ENCODE measurements around the gene ATG9A. TPM values are rescaled to one million over a fixed set of nuclear protein-coding genes. Genes with fewer than 3 reads are reported as not detected.

ATG9A gene
- total RNA-seq, 4 donors from 2014 or later = 21.5 to 53.5 (median 45.9) TPM

DNA sequence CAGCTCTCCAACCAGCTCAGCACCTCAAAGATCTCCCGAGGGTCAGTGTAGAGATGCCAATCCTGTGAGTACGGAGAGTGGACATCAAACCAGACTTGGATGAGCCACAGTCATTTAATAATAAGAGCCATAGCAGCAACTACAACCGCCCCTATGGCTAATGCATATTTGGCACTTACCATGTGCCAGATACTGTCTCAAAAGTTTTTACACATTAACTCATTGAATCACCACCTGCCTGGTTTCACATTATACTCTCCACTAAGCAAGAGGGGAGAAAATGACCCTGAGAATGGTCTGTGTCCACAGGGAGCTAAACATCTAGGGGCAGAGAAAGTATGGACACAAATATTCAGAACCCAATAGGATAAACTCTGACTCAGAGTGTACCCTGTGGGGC is 55.3 kb downstream of the ATG9A start:
- no peaks in the 10 kb centered on the region for H3K9me3 ChIP-seq
- intact Hi-C loops (cut with DNase I; ENCODE audit: low total_unique reads) = no loop called here
- no peaks in the 10 kb centered on the region for H3K36me3 ChIP-seq
- no peaks in the 10 kb centered on the region for H3K27me3 ChIP-seq
- no peak overlapping the region for H3K27ac ChIP-seq
- no peak overlapping the region for H3K4me3 ChIP-seq
- TF ChIP-seq, protein P1, sequence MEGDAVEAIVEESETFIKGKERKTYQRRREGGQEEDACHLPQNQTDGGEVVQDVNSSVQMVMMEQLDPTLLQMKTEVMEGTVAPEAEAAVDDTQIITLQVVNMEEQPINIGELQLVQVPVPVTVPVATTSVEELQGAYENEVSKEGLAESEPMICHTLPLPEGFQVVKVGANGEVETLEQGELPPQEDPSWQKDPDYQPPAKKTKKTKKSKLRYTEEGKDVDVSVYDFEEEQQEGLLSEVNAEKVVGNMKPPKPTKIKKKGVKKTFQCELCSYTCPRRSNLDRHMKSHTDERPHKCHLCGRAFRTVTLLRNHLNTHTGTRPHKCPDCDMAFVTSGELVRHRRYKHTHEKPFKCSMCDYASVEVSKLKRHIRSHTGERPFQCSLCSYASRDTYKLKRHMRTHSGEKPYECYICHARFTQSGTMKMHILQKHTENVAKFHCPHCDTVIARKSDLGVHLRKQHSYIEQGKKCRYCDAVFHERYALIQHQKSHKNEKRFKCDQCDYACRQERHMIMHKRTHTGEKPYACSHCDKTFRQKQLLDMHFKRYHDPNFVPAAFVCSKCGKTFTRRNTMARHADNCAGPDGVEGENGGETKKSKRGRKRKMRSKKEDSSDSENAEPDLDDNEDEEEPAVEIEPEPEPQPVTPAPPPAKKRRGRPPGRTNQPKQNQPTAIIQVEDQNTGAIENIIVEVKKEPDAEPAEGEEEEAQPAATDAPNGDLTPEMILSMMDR (IDR thresholded peaks at IDR 0.05) = no peak
- TF ChIP-seq POLR2A (IDR thresholded peaks at IDR 0.05) = no peak
- H3K4me1 ChIP-seq = peaks cover 0 to 5% of the 10 kb centered on the region in 2 donors
- DNase-seq = no peak

DNA sequence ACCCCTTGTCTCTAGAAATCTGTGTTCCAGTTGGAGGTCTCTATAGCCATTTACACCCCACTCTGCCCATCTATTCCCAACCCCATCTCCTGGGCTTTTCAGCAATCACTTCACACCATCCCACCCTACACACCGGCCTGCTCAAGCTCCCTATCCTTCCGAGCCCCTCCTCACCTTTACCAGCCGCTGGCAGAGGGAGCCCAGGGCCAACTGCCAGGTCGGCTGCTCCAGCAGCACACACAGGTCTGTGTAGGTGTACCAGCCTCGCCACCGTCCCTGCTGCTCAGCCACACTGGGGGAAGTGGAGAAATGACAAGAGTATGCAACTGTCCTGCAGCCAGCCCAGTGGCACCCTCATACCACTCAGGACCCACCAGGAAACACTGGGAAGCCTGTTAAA is 56.3 kb downstream of the ATG9A start:
- H3K36me3 ChIP-seq = no peaks in the 10 kb centered on the region
- no peak overlapping the region for H3K4me3 ChIP-seq
- TF ChIP-seq, protein P1 (IDR thresholded peaks at IDR 0.05) = no peak
- no peak for TF ChIP-seq POLR2A (IDR thresholded peaks at IDR 0.05)
- no peak for DNase-seq
- intact Hi-C loops (cut with DNase I; ENCODE audit: low total_unique reads) = no loop called here
- no peaks in the 10 kb centered on the region for H3K9me3 ChIP-seq
- H3K4me1 ChIP-seq = no peaks in the 10 kb centered on the region
- no peaks in the 10 kb centered on the region for H3K27me3 ChIP-seq
- no peak overlapping the region for H3K27ac ChIP-seq

DNA sequence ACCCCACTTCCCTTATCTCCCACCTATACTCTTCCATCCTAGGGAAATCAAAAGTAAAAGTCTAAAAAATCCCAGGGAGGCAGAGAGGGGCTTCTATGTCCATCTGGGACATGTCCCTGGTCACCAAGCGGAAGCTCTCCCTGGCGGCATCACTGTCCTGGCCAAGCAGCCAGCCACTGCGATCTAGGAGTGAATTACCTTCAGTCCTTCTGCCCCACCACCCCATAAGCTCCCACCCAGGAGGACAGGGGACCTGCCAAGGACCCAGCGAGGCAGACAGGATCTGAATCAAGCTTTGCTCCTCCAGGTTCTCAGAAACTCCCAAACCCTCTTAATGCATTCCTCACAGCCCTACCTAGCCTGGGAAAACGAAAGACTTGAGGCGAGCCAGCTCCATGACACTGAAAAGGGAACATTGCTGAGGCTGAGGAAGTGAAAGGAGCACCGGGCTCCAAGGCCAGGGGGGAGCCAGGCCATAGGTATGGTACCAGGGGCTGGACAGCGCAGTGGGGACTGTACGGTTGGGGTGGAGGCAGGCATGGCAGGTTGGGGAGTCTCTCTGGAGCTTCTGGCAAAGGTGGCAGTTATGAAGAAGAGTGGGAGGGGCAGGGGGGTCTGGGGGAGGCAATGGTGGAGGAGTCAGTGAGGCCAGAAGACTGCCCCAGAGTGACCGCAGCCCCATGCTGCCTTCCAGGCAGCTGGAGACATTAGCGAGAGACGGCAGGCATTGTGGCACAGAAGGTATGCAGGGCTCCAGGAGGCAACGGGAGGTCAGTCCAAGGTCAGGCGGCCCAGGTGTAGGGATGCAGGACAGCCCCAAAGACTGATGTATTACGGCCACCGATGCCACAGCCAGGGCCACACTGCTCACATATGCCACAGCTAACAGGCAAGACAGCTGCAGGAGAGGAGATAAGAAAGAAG is 56.9 kb downstream of the ATG9A start:
- no peaks in the 10 kb centered on the region for H3K9me3 ChIP-seq
- no peaks in the 10 kb centered on the region for H3K27me3 ChIP-seq
- H3K4me1 ChIP-seq = no peaks in the 10 kb centered on the region
- H3K27ac ChIP-seq = peak overlapping the region in 1 of 2 donors; percentile 72
- no peak overlapping the region for H3K4me3 ChIP-seq
- intact Hi-C loops (cut with DNase I; ENCODE audit: low total_unique reads) = no loop called here
- H3K36me3 ChIP-seq = no peaks in the 10 kb centered on the region
- no peak for DNase-seq
- TF ChIP-seq, protein P1 (IDR thresholded peaks at IDR 0.05) = no peak
- TF ChIP-seq POLR2A (IDR thresholded peaks at IDR 0.05) = no peak

DNA sequence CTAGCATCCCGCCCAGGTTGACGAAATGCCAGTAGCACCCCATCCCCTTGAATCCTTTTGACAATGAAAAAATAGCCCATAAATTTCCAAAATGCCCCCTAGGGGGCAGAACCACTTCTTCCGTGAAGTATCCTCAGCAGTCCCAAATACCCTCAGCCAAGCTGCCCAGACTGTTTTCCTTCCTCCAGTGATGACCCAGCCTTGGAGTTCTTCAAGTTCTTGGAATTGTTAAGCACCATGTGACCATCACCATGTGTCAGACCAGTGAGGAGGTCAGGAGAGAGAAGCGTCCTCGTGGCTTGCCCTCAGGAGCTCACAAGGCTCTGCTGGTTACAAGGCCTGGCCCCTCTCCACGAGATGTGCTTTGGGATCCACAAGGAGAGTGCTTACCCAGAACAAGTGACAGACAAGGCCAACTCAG is 58.2 kb downstream of the ATG9A start:
- H3K9me3 ChIP-seq = no peaks in the 10 kb centered on the region
- no peaks in the 10 kb centered on the region for H3K4me1 ChIP-seq
- H3K4me3 ChIP-seq = no peak overlapping the region
- DNase-seq = peak; percentile 46 to 62
- intact Hi-C loops (cut with DNase I; ENCODE audit: low total_unique reads) = no loop called here
- TF ChIP-seq, protein P1 (IDR thresholded peaks at IDR 0.05) = peak; percentile 43 to 61 (median 50)
- TF ChIP-seq POLR2A (IDR thresholded peaks at IDR 0.05) = no peak
- H3K36me3 ChIP-seq = no peaks in the 10 kb centered on the region
- H3K27ac ChIP-seq = peak overlapping the region; percentile 56 to 72
- H3K27me3 ChIP-seq = no peaks in the 10 kb centered on the region

DNA sequence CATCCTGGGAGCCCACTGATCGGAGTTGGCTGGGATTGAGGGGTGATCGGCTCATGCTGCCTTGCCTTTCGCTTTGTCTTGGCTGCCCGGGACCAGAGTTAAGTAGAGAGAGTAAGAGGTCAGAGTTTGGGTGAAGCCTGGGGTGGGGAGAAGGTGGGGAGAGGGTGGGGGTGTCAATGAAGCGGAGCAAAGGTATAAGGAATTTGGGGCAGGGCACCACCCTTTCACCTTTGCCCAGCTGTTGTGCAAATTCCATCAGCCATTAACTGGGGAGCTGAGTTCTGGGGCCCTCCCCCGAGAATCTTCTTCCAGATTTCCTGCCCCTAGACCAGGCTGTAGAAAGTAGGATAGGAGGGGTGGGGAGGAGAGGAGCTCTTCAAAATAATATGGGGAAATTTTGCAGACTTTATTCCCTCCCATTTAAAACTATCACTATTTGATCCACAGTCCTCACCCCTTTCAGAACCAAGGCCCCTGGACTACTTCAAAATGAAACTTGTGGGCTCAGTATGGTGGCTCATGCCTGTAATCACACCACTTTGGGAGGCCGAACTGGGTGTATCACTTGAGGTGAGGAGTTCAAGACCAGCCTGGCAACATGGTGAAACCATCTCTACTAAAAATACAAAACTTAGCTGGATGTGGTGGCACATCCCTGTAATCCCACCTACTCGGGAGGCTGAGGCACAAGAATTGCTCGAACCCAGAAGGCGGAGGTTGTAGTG is 59.3 kb downstream of the ATG9A start, which contains the start of gene SLC23A3:
Gene SLC23A3, minus strand, starts transcription at position 100 of the 725 bp plus-strand sequence. Its CDS starts 45 bp downstream, at position 55.
- intact Hi-C loops (cut with DNase I; ENCODE audit: low total_unique reads) = no loop called here
- H3K4me3 ChIP-seq = no peak within 1 kb of the TSS
- H3K36me3 ChIP-seq = no peaks in the 10 kb centered on the region
- H3K9me3 ChIP-seq = no peaks in the 10 kb centered on the region
- TF ChIP-seq, protein P1 (IDR thresholded peaks at IDR 0.05) = no peak
- no peak for TF ChIP-seq POLR2A (IDR thresholded peaks at IDR 0.05)
- H3K4me1 ChIP-seq = no peaks in the 10 kb centered on the region
- peak within 1 kb of the TSS; percentile 3 to 56 for H3K27ac ChIP-seq
- H3K27me3 ChIP-seq = no peaks in the 10 kb centered on the region
- DNase-seq = no peak

All from uterus (tissue), 4 donors.